IPS-18c (cell line): ENCODE data around the gene MYO15B.
"Not testable (repeated sequence)": the region's sequence is repeated elsewhere in the genome, so short reads cannot be mapped to it uniquely, and the experiment has no call there.

Source experiments
- H3K4me3 ChIP-seq: 2 replicates; pipeline ENCODE4 v1.7.0; 2013; ENCODE audit warnings: low read depth, mild to moderate bottlenecking, low read length, moderate library complexity; ENCODE audit not compliant: insufficient read depth
- H3K9me3 ChIP-seq: one replicate; pipeline ENCODE4 v1.6.1; 2013; ENCODE audit warnings: mild to moderate bottlenecking, low read length, moderate library complexity; ENCODE audit not compliant: control insufficient read depth, insufficient read depth

The MYO15B gene

DNA sequence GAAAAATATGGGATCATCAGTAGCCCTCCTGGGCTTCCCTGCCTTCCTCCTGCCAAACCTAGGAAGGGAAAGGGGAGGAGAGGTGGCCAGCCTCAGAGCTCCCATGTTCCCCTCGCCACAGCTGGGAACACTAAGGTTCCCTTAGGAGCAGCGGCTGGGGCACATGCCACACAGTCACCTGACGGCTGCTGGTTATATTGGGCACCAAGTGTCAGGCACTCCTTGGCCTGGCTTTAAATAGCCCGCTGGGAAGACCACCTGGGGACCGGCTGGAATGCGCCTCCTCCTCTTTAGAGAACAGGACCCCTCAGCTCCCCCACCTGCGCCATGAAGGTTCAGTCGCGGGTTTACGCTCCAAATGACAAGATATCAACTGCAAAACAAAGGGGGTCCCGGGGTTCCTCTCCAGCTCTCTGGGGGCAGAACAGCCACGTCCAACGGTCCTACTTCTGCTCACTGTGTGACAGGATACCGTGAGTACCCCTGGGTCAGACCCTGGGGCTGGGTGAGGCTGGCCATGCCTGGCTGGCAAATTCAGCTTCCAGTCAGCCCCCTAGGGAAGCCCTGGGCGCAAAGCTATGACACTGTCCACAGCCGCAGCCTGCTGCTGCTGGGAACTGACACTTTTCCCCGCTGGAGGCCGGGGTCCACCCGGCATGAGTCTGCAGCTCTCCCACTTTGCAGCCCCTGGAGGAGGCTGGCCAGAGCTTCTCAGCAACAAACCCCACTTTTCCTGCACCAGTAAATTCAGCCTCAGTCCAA lies 49.0 kb downstream of the MYO15B start:
- Histone ChIP-seq H3K9me3 (no peaks in the 10 kb centered on the region), H3K4me3 (no peak overlapping the region)

DNA sequence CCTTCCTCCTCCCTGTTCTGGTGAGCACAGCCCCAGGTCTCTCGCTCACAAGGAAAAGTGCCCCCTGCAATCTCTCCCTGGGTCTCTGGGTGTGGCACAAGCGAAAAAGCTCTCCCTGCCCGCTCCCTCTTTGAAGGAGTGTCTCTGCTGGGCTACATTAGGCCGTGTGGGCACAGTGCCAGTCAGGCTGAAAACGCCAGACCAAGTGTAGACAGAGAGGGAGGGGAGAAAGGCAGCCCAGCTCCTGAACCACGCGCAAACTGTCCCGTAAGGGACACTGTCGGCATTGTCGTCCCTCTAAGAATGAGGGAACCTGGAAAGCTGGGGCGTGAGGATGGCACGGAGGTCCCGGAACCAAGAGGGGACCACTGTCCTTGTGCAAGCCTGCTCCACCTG lies 49.5 kb downstream of the MYO15B start:
- H3K9me3 ChIP-seq, result no peaks in the 10 kb centered on the region
- no peak overlapping the region for H3K4me3 ChIP-seq

DNA sequence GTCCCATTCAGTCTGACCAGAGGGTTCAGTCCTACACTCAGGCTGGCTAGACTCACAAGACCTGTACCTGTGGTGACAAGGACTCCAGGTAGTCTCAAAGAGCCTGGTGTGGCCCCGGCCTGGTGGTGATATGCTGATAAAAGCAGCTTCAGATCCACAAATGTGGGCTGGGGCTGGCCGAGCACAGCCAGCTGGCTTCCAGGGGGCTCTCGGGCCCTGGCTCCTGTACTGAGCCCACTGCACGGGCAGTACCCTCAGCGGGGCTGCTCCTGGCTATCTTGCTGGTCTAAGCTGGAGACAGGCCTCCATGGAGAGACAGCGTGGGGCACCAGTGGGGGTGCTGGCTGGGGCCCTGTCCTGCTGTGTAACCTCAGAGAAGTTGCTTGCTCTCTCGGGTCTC lies 50.0 kb downstream of the MYO15B start:
- Histone ChIP-seq H3K9me3 (no peaks in the 10 kb centered on the region), H3K4me3 (no peak overlapping the region)

DNA sequence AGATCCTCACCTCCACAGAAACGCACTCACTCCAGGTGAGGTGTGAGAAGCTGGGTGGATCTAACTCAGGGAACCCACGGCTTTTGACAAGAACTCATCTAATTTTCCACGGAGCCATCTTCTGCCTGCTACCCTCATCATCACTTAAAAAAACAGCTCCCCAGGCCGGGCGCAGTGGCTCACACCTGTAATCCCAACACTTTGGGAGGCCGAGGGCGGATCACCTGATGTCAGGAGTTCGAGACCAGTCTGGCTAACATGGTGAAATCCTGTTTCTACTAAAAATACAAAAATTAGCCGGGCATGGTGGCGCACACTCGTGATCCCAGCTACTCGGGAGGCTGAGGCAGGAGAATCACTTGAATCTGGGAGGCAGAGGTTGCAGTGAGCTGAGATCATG lies 50.4 kb downstream of the MYO15B start:
- not testable (repeated sequence) for H3K9me3 ChIP-seq, H3K4me3 ChIP-seq

DNA sequence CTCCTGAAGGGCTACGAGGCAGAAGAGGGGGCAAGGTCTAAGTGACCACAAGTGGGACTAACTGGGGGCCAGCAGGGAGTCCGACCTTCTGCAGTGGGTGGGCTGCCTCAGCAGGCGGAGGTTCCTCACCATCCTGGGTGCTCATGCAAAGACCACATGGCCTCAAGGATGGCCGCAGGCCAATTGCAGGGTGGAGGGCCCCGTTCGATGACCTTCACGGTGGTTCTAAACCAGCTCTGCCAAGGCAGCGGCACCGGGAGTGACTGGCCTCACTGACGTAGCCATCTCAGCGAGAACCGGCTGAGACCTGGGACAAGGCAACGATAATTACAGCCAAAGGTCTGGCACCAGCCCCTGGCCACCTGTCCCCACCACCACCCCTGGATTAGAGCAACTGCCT lies 51.3 kb downstream of the MYO15B start:
- no peaks in the 10 kb centered on the region for H3K9me3 ChIP-seq
- H3K4me3 ChIP-seq, result no peak overlapping the region

DNA sequence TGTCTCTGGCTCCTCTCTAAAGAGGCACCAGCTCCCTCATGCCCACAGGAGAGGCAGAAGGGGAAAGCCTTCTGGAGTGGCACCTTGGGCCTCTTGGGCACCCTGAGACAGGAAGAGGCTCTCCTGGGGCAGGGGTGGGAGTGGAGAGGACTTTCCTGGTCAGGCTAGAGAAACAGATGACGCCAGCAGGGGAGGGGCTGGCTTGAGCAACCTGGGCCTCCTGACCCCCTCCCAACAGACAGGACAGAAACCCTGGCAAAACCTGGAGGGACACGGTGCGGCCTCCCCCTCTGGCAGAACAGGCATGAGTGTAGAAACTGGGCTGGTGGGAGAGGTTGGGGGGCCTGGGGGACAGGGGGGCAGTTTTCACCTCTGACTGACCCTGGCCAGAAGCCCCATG lies 51.7 kb downstream of the MYO15B start:
- H3K4me3 ChIP-seq, result no peak overlapping the region
- no peaks in the 10 kb centered on the region for H3K9me3 ChIP-seq

DNA sequence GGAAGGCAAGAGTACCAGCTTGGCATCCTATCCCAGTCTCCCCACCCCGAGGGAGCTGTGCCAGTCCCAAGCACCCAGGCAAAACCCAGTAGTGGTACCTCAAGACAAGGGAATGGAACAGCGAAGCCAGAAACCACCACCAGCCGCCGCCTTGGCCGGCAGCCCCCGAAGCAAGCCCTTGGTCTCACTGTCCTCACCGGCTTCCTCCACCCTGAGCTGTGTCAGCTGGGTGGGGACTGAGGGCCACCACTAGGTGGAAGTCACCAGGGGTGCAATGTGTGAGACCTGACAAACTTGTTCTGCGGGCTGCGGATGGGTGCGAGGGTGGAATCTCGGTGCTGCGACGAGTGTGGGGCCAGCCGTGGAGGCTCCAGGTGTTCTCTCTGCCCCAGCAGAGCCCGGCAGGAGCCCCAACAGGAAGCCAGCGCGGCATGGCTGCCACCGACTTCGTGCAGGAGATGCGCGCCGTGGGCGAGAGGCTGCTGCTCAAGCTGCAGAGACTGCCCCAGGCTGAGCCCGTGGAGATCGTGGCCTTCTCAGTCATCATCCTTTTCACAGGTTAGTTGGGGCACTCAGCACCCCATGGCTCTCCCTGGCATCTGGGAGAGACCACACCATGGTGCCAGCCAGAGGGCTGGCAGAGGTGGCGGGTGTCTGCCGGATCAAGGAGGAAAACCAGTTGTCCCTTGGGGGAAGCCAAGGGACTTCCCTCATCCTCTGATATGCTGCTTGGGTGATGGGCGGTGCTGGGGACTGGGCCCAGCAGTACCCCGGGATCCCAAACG lies 52.4 kb downstream of the MYO15B start:
- H3K9me3 ChIP-seq, result no peaks in the 10 kb centered on the region
- H3K4me3 ChIP-seq, result no peak overlapping the region

DNA sequence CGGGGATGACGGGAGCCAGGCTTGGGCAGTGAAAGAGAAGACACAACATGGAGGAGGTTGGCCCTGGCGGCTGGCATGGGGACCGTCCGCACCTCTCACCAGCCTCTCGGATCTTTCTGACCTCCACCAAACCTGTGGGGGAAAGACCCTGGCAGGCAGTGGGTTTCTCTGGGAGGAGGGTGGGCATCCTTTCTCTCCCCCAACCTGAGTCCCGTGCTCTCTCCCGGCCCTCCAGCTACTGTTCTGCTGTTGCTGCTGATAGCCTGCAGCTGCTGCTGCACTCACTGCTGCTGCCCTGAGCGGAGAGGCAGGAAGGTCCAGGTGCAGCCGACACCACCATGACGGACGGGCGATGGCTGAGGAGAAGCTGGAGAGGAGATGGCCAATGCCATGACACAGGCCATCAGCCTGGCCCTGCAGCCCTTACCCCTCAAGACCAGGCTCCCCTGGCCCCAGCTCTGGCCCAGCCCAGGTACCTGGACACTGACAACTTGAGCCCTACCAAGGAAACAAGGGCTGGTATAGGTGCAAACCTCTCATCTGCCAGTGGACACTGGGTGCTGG lies 53.0 kb downstream of the MYO15B start:
- Histone ChIP-seq H3K9me3 (no peaks in the 10 kb centered on the region), H3K4me3 (no peak overlapping the region)

DNA sequence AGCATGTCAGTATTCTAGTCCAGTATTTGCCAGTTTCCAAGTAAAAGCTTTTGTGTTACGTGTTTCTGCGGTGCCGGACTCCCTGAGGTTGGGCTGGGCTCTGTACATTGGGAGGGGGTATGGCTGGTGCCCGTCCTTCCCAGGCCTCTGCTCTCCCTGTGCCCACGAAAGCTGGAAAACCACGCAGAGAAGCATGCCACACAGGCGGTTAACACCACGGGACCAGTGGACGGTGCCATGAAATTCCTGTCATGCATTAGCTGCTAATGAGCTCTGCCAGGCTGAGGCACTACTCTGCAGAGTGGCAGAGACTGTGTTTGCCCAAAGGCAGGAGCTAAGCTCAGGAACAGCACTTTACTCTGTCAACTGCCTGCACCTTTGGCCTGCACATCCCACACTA lies 53.7 kb downstream of the MYO15B start:
- Histone ChIP-seq H3K9me3 (no peaks in the 10 kb centered on the region), H3K4me3 (no peak overlapping the region)

DNA sequence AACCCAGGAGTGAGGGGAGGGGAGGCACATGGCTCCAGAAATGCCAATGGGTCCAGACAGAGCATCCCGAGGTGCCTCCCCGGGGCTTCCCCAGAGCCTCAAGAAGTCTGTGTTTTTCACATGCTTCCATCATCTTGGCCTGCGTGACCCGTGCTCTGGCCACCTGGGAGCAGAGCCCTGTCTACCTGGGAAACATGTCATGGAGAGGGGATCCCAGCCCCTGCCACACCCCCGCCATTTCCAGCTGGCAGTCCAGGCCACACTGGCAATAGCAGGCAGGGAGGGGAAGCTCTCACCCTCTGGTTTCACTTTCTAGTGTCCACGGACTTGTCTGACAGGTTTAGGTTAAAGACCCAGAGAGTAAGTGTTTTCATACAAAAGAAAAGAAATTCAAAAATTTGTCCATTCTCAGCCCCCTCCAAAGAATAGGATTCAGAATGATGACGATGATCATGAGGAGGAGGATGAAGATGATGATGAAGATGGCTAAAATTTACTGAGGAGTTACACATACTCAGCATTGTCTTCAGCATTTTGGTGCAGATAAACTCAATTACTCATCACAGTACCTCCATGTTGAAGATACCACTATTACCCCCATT lies 54.7 kb downstream of the MYO15B start:
- no peaks in the 10 kb centered on the region for H3K9me3 ChIP-seq
- no peak overlapping the region for H3K4me3 ChIP-seq

DNA sequence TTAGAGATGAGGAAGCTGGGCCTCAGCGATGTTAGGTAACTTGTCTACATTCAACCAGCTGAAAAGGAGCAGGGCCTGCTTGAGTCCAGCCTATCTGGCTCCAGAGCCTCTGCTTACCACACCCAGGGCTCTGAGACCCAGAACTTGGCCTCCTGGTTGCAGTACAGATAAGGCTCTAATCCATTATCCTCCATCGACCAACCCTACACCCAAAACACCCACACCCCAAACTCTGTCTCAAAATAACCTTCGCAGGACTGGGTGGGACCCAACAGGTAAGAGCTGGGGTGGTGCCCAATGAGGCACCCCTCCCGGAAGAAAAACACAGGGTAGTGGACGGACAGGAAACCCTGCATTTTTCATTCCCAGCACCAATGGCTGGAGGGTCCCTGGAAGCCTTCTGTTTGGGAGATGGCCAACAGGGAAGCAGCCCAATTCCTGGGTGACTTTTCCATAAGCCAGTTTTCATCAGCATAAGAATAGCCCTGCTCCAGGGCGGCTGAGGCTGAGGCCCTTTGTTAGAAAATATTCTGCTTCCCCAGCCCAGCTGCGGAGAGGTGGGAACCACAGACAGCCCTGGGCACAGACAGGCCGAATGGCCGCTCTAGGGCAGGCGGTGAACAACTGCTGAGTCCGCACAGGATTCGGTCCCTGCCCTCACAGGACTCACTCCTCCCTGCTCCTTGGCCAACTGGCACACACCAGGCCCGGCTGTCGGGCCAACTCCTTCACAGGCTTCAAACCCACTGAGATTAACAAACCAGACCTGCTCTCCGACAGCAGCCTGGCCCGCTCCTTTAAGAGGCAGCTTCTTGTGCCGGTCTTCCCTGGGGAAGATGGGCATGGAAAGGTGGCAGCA lies 55.4 kb downstream of the MYO15B start:
- Histone ChIP-seq H3K9me3 (no peaks in the 10 kb centered on the region), H3K4me3 (peak overlapping the region; percentile 6; the same call in 1 of the 2 replicates)

DNA sequence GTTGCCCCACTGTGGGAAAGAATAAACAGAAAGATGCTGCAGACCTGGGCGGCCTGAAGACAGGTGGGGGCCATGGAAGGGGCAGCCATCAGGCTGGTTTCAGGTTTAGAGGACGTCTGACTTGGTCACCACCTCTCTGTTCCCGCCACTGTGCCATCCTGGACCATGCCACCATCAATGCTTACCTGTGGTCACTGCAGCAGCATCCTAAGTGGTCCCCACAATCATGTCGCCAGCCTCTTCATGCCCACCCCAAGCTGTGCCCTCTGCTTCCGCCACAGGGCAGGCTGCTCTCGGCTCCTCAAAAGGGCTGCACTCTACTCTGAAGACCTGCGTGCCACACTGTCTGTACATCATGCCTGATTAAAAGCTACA lies 56.0 kb downstream of the MYO15B start:
- H3K4me3 ChIP-seq, result no peak overlapping the region; the same call in 1 of the 2 replicates
- no peaks in the 10 kb centered on the region for H3K9me3 ChIP-seq

DNA sequence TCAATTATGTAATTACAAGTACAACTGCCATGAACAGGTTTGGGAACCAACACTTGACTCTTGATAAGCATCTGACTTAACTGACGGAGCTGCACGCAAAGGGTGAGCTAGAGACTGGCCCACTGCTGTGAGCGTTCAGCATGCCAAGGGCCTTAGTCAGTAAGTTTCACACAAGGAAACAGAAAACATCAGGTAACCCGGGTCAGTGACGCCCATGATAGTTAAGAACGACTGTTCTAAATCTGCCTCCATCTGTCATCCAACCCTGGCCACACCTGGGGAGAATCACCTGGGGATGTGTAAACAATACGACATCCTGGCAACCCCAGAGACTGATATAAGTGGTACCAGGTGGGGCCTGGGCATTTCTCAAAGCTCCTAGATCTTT lies 57.9 kb downstream of the MYO15B start:
- Histone ChIP-seq H3K4me3 (no peak overlapping the region), H3K9me3 (no peaks in the 10 kb centered on the region)

DNA sequence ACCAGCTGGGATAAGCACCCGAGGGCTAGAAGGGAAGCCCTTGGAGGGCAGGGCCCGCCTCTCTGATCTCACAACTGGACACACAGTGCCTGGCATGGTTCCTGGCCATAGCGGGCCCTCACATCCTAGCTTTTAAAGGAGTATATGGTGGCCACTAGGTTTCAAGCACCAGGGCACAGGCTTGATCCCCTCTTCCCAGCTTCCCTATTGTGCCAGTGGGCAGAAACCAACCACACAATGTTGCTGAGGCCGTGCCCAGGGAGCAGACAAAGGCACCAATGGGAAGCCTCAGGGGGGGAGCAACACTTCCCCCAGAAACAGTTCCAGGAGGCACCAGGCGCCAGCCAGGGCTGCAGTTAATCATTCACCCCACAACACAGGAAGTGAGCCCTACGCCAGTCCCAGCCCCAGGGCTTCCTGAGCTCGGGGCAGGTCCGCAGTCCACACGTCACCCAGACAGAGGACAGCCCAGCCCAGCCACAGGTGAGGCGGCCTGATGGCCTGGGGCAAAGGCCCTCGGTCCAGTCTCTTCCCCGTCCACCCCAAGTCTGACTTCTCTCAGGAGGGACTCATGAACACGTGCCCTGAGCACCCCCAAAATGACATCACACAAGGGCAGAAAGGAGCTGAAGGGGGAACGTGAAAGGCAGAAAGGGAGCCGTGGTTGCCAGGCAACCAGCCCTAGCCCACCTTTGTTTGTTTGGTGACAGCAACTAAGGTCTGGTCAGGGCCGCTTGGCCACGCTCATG lies 58.5 kb downstream of the MYO15B start:
- H3K4me3 ChIP-seq, result no peak overlapping the region
- H3K9me3 ChIP-seq, result no peaks in the 10 kb centered on the region

DNA sequence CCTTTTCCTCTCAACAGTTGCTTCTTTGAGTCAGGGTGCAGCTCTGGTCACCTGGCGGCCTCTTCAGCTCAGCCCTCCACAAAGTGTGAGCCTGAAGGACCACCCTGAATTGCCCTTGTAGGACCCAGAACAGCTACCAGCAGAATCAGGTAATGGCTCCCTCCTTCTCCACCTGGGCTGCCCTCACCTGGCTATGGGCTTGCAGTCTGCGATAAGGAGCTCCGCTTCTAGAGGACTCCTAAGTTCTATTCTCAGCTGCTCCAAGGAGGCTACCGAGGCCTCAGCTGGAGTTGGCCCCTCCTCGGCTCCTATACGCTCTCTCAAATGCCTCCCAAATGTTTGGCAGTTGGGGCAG lies 59.0 kb downstream of the MYO15B start:
- Histone ChIP-seq H3K4me3 (no peak overlapping the region), H3K9me3 (no peaks in the 10 kb centered on the region)

DNA sequence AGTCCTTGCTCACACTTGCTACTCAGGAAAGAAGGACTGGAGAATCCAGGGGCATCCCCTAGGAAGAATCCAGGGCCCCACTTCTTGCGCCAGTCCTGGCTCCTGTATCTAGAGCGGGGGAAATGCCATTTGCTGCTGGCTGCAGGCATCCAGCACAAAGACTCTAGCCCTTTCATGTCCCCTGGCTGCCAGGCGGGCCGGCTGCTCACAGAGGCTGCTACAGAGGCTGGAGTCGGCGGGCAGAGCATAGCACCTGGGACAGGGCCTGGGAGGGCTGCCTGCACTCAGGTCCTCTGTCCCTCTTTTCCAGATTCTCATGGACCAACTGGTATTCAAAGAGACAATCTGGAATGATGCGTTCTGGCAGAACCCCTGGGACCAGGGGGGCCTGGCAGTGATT lies 59.5 kb downstream of the MYO15B start:
- no peak overlapping the region for H3K4me3 ChIP-seq
- H3K9me3 ChIP-seq, result no peaks in the 10 kb centered on the region

DNA sequence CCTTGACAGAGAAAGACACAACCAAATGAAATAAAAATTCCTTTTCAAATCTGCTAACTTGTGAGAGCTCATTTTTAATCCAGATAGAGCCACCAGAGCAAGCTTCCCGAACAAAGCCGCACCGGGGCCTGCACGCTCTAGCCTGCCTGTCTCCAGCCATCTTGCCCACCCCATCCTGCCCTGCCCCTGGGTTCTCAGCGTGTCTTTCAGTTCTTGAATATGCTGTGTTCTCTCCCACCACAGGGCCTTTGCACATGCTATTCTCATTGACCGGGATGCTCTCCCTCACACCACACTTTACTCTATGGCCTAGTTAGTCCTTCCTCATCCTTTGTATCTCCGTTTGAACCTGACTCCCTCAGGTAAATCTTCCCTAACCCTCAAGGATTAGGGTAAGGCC lies 60.3 kb downstream of the MYO15B start:
- Histone ChIP-seq H3K9me3 (no peaks in the 10 kb centered on the region), H3K4me3 (no peak overlapping the region)
